Measurements from ENCODE around the gene PTK6. TPM values are rescaled to one million over a fixed set of nuclear protein-coding genes. Genes with fewer than 3 reads are reported as not detected.

The PTK6 gene
- polyA plus RNA-seq, 2 of the 4 experiments (the other 2 are of a cell fraction), result 1.2 to 2.0 TPM

GRCh38 chr20:63529180-63529860 lies 7.9 kb downstream of the PTK6 start:
- no peak for FAIRE-seq
- ChIA-PET CTCF (interaction anchor here (0.7 to 4.1 kb wide), 7 partner anchors 8 to 451 kb away, joined by 3 to 18 read pairs (median 7); partner anchors contain the start of genes PPDPF and PTK6), POLR2A (interaction anchor here (1.0 to 2.9 kb wide), 4 partner anchors 9 to 53 kb away, joined by 3 to 15 read pairs (median 6); partner anchors contain the start of genes PPDPF and PTK6)
- no peaks in the 10 kb centered on the region for H3K9me3 ChIP-seq
- TF ChIP-seq PBX3 (IDR thresholded peaks at IDR 0.05), result no peak
- TF ChIP-seq CHD4 (IDR thresholded peaks at IDR 0.05; ENCODE audit: borderline replicate concordance), result no peak
- TF ChIP-seq, protein P1, sequence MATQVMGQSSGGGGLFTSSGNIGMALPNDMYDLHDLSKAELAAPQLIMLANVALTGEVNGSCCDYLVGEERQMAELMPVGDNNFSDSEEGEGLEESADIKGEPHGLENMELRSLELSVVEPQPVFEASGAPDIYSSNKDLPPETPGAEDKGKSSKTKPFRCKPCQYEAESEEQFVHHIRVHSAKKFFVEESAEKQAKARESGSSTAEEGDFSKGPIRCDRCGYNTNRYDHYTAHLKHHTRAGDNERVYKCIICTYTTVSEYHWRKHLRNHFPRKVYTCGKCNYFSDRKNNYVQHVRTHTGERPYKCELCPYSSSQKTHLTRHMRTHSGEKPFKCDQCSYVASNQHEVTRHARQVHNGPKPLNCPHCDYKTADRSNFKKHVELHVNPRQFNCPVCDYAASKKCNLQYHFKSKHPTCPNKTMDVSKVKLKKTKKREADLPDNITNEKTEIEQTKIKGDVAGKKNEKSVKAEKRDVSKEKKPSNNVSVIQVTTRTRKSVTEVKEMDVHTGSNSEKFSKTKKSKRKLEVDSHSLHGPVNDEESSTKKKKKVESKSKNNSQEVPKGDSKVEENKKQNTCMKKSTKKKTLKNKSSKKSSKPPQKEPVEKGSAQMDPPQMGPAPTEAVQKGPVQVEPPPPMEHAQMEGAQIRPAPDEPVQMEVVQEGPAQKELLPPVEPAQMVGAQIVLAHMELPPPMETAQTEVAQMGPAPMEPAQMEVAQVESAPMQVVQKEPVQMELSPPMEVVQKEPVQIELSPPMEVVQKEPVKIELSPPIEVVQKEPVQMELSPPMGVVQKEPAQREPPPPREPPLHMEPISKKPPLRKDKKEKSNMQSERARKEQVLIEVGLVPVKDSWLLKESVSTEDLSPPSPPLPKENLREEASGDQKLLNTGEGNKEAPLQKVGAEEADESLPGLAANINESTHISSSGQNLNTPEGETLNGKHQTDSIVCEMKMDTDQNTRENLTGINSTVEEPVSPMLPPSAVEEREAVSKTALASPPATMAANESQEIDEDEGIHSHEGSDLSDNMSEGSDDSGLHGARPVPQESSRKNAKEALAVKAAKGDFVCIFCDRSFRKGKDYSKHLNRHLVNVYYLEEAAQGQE (IDR thresholded peaks at IDR 0.05), result no peak
- TF ChIP-seq, protein P2, sequence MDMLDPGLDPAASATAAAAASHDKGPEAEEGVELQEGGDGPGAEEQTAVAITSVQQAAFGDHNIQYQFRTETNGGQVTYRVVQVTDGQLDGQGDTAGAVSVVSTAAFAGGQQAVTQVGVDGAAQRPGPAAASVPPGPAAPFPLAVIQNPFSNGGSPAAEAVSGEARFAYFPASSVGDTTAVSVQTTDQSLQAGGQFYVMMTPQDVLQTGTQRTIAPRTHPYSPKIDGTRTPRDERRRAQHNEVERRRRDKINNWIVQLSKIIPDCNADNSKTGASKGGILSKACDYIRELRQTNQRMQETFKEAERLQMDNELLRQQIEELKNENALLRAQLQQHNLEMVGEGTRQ (IDR thresholded peaks at IDR 0.05), result no peak
- TF ChIP-seq CBX2 (IDR thresholded peaks at IDR 0.05; ENCODE audit: borderline replicate concordance, low read depth), result no peak
- no peak for TF ChIP-seq RCOR1 (IDR thresholded peaks at IDR 0.05; ENCODE audit: low read depth, low read length)
- no peak for TF ChIP-seq RAD21 (conservative IDR thresholded peaks at IDR 0.05 in 1 of 2, IDR thresholded peaks at IDR 0.05 in 1 of 2)
- TF ChIP-seq NR3C1 (IDR thresholded peaks at IDR 0.05), result no peak
- no peak for TF ChIP-seq CBX8 (IDR thresholded peaks at IDR 0.05)
- TF ChIP-seq EHF (CRISPR knock-in tag; IDR thresholded peaks at IDR 0.05), result no peak
- no peak for TF ChIP-seq ZSCAN20 (CRISPR knock-in tag; IDR thresholded peaks at IDR 0.05)
- TF ChIP-seq, protein P3, sequence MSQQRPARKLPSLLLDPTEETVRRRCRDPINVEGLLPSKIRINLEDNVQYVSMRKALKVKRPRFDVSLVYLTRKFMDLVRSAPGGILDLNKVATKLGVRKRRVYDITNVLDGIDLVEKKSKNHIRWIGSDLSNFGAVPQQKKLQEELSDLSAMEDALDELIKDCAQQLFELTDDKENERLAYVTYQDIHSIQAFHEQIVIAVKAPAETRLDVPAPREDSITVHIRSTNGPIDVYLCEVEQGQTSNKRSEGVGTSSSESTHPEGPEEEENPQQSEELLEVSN (IDR thresholded peaks at IDR 0.05; ENCODE audit: borderline replicate concordance, low read depth), result no peak
- TF ChIP-seq MYC (IDR thresholded peaks at IDR 0.05; ENCODE audit: borderline replicate concordance, low read length), result no peak
- no peak for TF ChIP-seq KDM5A (IDR thresholded peaks at IDR 0.05)
- no peak for TF ChIP-seq KDM1A (IDR thresholded peaks at IDR 0.05; ENCODE audit: low read depth)
- TF ChIP-seq JUNB (IDR thresholded peaks at IDR 0.05), result no peak
- no peak for TF ChIP-seq RARB (CRISPR knock-in tag; IDR thresholded peaks at IDR 0.05)
- no peaks in the 10 kb centered on the region for H3K4me1 ChIP-seq
- no peak overlapping the region for H3K27ac ChIP-seq
- ATAC-seq, result peak; percentile 4 to 8; a peak in 3 of 6 replicates
- H3K4me2 ChIP-seq, result no peak overlapping the region
- WGBS (ENCODE audit: missing lambda C conversion rate), result 91% methylated on average over 15 of the region's 27 CpGs
- H3K4me3 ChIP-seq, result no peak overlapping the region
- DNase-seq (ENCODE audit: low read depth in 1 of 2, low spot score in 1 of 2), result no peak

- H3K4me2 ChIP-seq, result no peak overlapping the region
- H3K4me1 ChIP-seq, result no peaks in the 10 kb centered on the region
- ATAC-seq (no peak), FAIRE-seq (no peak), DNase-seq (ENCODE audit: low read depth in 1 of 2, low spot score in 1 of 2) (no peak)
- peaks cover 13% of the 10 kb centered on the region for H3K9me3 ChIP-seq
- ChIA-PET CTCF (interaction anchor here (0.7 to 4.1 kb wide), 5 partner anchors 11 to 447 kb away, joined by 3 to 18 read pairs (median 4); partner anchors contain the start of gene PTK6), POLR2A (no interaction called here)
- H3K27ac ChIP-seq, result no peak overlapping the region
- no peak overlapping the region for H3K4me3 ChIP-seq
- WGBS (ENCODE audit: missing lambda C conversion rate), result 92% methylated on average over 9 of the region's 9 CpGs
- TF ChIP-seq CEBPB (IDR thresholded peaks at IDR 0.05), result no peak
- TF ChIP-seq EHMT2 (IDR thresholded peaks at IDR 0.05; ENCODE audit: low read depth), result no peak
- no peak for TF ChIP-seq HOXB5 (CRISPR knock-in tag; IDR thresholded peaks at IDR 0.05)
- no peak for TF ChIP-seq FOXS1 (CRISPR knock-in tag; IDR thresholded peaks at IDR 0.05)
- TF ChIP-seq ZC3H11A (IDR thresholded peaks at IDR 0.05), result no peak
- no peak for TF ChIP-seq FOSB (CRISPR knock-in tag; IDR thresholded peaks at IDR 0.05)
- no peak for TF ChIP-seq RAD21 (conservative IDR thresholded peaks at IDR 0.05 in 1 of 2, IDR thresholded peaks at IDR 0.05 in 1 of 2)
- no peak for TF ChIP-seq SREBF2 (IDR thresholded peaks at IDR 0.05)
- no peak for TF ChIP-seq ZNF302 (CRISPR knock-in tag; IDR thresholded peaks at IDR 0.05)
- TF ChIP-seq TP53 (CRISPR knock-in tag; IDR thresholded peaks at IDR 0.05), result no peak
- no peak for TF ChIP-seq CHD2 (IDR thresholded peaks at IDR 0.05; ENCODE audit: low read length, partially characterized antibody)
- no peak for TF ChIP-seq CBX2 (IDR thresholded peaks at IDR 0.05; ENCODE audit: borderline replicate concordance, low read depth)
- no peak for TF ChIP-seq MYC (IDR thresholded peaks at IDR 0.05; ENCODE audit: borderline replicate concordance, low read length)
Observed at GRCh38 chr20:63527184-63527583, 10.0 kb downstream of the PTK6 start.

All from A549 (cell line).